Liver (tissue), 3 donors: ENCODE measurements around the gene ASXL2.

ENCODE experiments used
- EGR1 ChIP-seq, 2 donors: IDR thresholded peaks; 2 replicates each; pipeline ENCODE4 v1.6.1; 2016 to 2018; ENCODE audit warnings: antibody characterized with exemption in 2 of 2, low read depth in 2 of 2
- GABPA ChIP-seq, 2 donors: IDR thresholded peaks in 1 of 2; conservative IDR thresholded peaks in 1 of 2; 2 replicates each; pipeline ENCODE4 v1.6.1; 2016; ENCODE audit warnings: antibody characterized with exemption in 2 of 2, mild to moderate bottlenecking in 1 of 2, moderate library complexity in 1 of 2
- HNF4A ChIP-seq, 2 donors: conservative IDR thresholded peaks; 2 replicates each; pipeline ENCODE4 v1.6.1; 2016; ENCODE audit warnings: antibody characterized with exemption in 2 of 2, mild to moderate bottlenecking in 2 of 2
- HNF4G ChIP-seq: IDR thresholded peaks from 2 replicates; pipeline ENCODE4 v1.6.1; 2016; ENCODE audit warnings: antibody characterized with exemption
- JUND ChIP-seq, 2 donors: IDR thresholded peaks; 2 replicates each; pipeline ENCODE4 v1.6.1; 2016; ENCODE audit warnings: antibody characterized with exemption in 2 of 2
- RAD21 ChIP-seq, 2 donors: IDR thresholded peaks; 2 replicates each; pipeline ENCODE4 v1.6.1; 2016; ENCODE audit warnings: antibody characterized with exemption in 2 of 2, mild to moderate bottlenecking in 2 of 2
- RXRA ChIP-seq, 2 donors: IDR thresholded peaks; 2 replicates each; pipeline ENCODE4 v1.6.1; 2017 to 2018; ENCODE audit warnings: antibody characterized with exemption in 2 of 2, mild to moderate bottlenecking in 1 of 2
- SP1 ChIP-seq: IDR thresholded peaks from 2 replicates; pipeline ENCODE4 v1.6.1; 2018; ENCODE audit warnings: antibody characterized with exemption, mild to moderate bottlenecking
- TAF1 ChIP-seq: conservative IDR thresholded peaks from 2 replicates; pipeline ENCODE4 v1.6.1; 2016; ENCODE audit warnings: antibody characterized with exemption, mild to moderate bottlenecking
- YY1 ChIP-seq: IDR thresholded peaks from 2 replicates; pipeline ENCODE4 v1.6.1; 2016; ENCODE audit warnings: antibody characterized with exemption, mild to moderate bottlenecking
- TF ChIP-seq, protein P1 (sequence below): fragments of 150-350 bp; IDR thresholded peaks from 2 replicates; pipeline ENCODE4 v1.5.1; 2017; ENCODE audit warnings: improper control_type of control experiment, low read depth, low read length; ENCODE audit not compliant: missing input control
- TF ChIP-seq, protein P2 (sequence below): IDR thresholded peaks from 2 replicates; pipeline ENCODE4 v1.6.1; 2016; ENCODE audit warnings: antibody characterized with exemption
- TF ChIP-seq, protein P3 (sequence below): IDR thresholded peaks from 2 replicates; pipeline ENCODE4 v1.6.1; 2016; ENCODE audit warnings: antibody characterized with exemption, mild to moderate bottlenecking
- TF ChIP-seq, protein P4 (sequence below): IDR thresholded peaks from 2 replicates; pipeline ENCODE4 v1.6.1; 2016; ENCODE audit warnings: antibody characterized with exemption
- donor health status: healthy.
- donor health status: healthy.

DNA sequence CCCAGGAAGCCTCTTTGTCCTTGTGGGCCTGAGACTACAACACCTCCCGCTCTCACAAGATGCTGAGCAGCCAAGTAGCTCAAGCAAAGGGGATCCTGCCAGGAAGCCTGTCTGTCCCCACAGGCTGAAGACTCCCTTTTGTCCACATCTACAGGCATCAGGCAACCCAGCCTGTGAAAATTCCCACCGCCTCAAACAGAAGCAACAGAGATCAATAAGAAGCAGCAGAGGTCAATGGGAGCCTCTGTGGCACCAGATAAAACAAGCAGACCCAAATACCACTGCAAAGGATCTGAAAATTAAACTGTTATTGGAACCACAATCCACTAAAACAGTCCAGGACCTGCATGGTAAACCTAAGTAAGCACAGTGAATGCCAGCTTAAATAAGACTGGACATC lies 48.5 kb downstream of the ASXL2 start:
- TF ChIP-seq, protein P1, sequence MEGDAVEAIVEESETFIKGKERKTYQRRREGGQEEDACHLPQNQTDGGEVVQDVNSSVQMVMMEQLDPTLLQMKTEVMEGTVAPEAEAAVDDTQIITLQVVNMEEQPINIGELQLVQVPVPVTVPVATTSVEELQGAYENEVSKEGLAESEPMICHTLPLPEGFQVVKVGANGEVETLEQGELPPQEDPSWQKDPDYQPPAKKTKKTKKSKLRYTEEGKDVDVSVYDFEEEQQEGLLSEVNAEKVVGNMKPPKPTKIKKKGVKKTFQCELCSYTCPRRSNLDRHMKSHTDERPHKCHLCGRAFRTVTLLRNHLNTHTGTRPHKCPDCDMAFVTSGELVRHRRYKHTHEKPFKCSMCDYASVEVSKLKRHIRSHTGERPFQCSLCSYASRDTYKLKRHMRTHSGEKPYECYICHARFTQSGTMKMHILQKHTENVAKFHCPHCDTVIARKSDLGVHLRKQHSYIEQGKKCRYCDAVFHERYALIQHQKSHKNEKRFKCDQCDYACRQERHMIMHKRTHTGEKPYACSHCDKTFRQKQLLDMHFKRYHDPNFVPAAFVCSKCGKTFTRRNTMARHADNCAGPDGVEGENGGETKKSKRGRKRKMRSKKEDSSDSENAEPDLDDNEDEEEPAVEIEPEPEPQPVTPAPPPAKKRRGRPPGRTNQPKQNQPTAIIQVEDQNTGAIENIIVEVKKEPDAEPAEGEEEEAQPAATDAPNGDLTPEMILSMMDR, result no peak
- TF ChIP-seq, protein P2, sequence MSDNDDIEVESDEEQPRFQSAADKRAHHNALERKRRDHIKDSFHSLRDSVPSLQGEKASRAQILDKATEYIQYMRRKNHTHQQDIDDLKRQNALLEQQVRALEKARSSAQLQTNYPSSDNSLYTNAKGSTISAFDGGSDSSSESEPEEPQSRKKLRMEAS, result peak; percentile 7
- TF ChIP-seq HNF4G, result no peak
- TF ChIP-seq, protein P3, sequence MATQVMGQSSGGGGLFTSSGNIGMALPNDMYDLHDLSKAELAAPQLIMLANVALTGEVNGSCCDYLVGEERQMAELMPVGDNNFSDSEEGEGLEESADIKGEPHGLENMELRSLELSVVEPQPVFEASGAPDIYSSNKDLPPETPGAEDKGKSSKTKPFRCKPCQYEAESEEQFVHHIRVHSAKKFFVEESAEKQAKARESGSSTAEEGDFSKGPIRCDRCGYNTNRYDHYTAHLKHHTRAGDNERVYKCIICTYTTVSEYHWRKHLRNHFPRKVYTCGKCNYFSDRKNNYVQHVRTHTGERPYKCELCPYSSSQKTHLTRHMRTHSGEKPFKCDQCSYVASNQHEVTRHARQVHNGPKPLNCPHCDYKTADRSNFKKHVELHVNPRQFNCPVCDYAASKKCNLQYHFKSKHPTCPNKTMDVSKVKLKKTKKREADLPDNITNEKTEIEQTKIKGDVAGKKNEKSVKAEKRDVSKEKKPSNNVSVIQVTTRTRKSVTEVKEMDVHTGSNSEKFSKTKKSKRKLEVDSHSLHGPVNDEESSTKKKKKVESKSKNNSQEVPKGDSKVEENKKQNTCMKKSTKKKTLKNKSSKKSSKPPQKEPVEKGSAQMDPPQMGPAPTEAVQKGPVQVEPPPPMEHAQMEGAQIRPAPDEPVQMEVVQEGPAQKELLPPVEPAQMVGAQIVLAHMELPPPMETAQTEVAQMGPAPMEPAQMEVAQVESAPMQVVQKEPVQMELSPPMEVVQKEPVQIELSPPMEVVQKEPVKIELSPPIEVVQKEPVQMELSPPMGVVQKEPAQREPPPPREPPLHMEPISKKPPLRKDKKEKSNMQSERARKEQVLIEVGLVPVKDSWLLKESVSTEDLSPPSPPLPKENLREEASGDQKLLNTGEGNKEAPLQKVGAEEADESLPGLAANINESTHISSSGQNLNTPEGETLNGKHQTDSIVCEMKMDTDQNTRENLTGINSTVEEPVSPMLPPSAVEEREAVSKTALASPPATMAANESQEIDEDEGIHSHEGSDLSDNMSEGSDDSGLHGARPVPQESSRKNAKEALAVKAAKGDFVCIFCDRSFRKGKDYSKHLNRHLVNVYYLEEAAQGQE, result no peak
- TF ChIP-seq JUND (IDR thresholded peaks at IDR 0.05), result no peak
- peak in 1 of 2 donors; percentile 37 for TF ChIP-seq HNF4A (conservative IDR thresholded peaks at IDR 0.05)
- TF ChIP-seq RXRA (IDR thresholded peaks at IDR 0.05), result peak; percentile 13 to 34
- TF ChIP-seq, protein P4, sequence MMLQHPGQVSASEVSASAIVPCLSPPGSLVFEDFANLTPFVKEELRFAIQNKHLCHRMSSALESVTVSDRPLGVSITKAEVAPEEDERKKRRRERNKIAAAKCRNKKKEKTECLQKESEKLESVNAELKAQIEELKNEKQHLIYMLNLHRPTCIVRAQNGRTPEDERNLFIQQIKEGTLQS, result no peak
- TF ChIP-seq GABPA (IDR thresholded peaks at IDR 0.05 in 1 of 2, conservative IDR thresholded peaks at IDR 0.05 in 1 of 2), result no peak
- TF ChIP-seq EGR1 (IDR thresholded peaks at IDR 0.05; ENCODE audit: low read depth in 2 of 2), result no peak
- no peak for TF ChIP-seq YY1
- TF ChIP-seq SP1, result no peak
- peak in 1 of 2 donors; percentile 11 for TF ChIP-seq RAD21 (IDR thresholded peaks at IDR 0.05)
- no peak for TF ChIP-seq TAF1
